ENCODE data around the gene MAP3K5.

The MAP3K5 gene

GRCh38 chr6:136656121-136656520, 136.2 kb downstream of the MAP3K5 start:
- Histone ChIP-seq H3K9me2 (replicated peaks; ENCODE audit: insufficient read depth, low read length) (no peaks in the 10 kb centered on the region), H3K4me2 (ENCODE audit: low read depth, low read length, poor library complexity, severe bottlenecking) (no peak overlapping the region), H2AFZ (ENCODE audit: low read depth, low read length, severe bottlenecking) (no peak overlapping the region), H3K79me2 (ENCODE audit: insufficient read depth, low read length) (no peaks in the 10 kb centered on the region), H3F3A (ENCODE audit: insufficient read depth) (no peaks in the 10 kb centered on the region), H3K9ac (ENCODE audit: low read length) (no peak overlapping the region), H3K4me3 (ENCODE audit: insufficient read depth, low read length, poor library complexity, severe bottlenecking) (no peak overlapping the region), H3K27me3 (ENCODE audit: low read length) (no peaks in the 10 kb centered on the region), H4K20me1 (ENCODE audit: low read depth, low read length) (no peaks in the 10 kb centered on the region), H3K9me3 (ENCODE audit: insufficient read depth, low read length) (no peaks in the 10 kb centered on the region), H3K27ac (ENCODE audit: low read depth, low read length) (no peak overlapping the region), H3K36me3 (ENCODE audit: low read length) (no peaks in the 10 kb centered on the region)
- TF ChIP-seq CTCF (IDR thresholded peaks at IDR 0.05; ENCODE audit: insufficient read depth, low read length, poor library complexity, severe bottlenecking) (no peak), EZH2phosphoT487 (conservative IDR thresholded peaks at IDR 0.05; ENCODE audit: low read length) (no peak)

GRCh38 chr6:136655239-136656014, 136.8 kb downstream of the MAP3K5 start:
- no peaks in the 10 kb centered on the region for H3K27me3 ChIP-seq (ENCODE audit: low read length)
- no peaks in the 10 kb centered on the region for H3K79me2 ChIP-seq (ENCODE audit: insufficient read depth, low read length)
- H2AFZ ChIP-seq (ENCODE audit: low read depth, low read length, severe bottlenecking) = no peak overlapping the region
- TF ChIP-seq EZH2phosphoT487 (conservative IDR thresholded peaks at IDR 0.05; ENCODE audit: low read length) (no peak), CTCF (IDR thresholded peaks at IDR 0.05; ENCODE audit: insufficient read depth, low read length, poor library complexity, severe bottlenecking) (no peak)
- no peaks in the 10 kb centered on the region for H3K9me3 ChIP-seq (ENCODE audit: insufficient read depth, low read length)
- H3K9me2 ChIP-seq (replicated peaks; ENCODE audit: insufficient read depth, low read length) = no peaks in the 10 kb centered on the region
- no peaks in the 10 kb centered on the region for H3F3A ChIP-seq (ENCODE audit: insufficient read depth)
- no peaks in the 10 kb centered on the region for H3K36me3 ChIP-seq (ENCODE audit: low read length)
- H4K20me1 ChIP-seq (ENCODE audit: low read depth, low read length) = no peaks in the 10 kb centered on the region
- H3K4me2 ChIP-seq (ENCODE audit: low read depth, low read length, poor library complexity, severe bottlenecking) = no peak overlapping the region
- H3K4me3 ChIP-seq (ENCODE audit: insufficient read depth, low read length, poor library complexity, severe bottlenecking) = no peak overlapping the region
- H3K27ac ChIP-seq (ENCODE audit: low read depth, low read length) = no peak overlapping the region
- H3K9ac ChIP-seq (ENCODE audit: low read length) = no peak overlapping the region

- Histone ChIP-seq H3K36me3 (ENCODE audit: low read length) (no peaks in the 10 kb centered on the region), H3K27me3 (ENCODE audit: low read length) (no peaks in the 10 kb centered on the region), H2AFZ (ENCODE audit: low read depth, low read length, severe bottlenecking) (no peak overlapping the region), H3K9me2 (replicated peaks; ENCODE audit: insufficient read depth, low read length) (no peaks in the 10 kb centered on the region), H3F3A (ENCODE audit: insufficient read depth) (no peaks in the 10 kb centered on the region), H3K4me2 (ENCODE audit: low read depth, low read length, poor library complexity, severe bottlenecking) (no peak overlapping the region), H3K9me3 (ENCODE audit: insufficient read depth, low read length) (no peaks in the 10 kb centered on the region), H4K20me1 (ENCODE audit: low read depth, low read length) (no peaks in the 10 kb centered on the region), H3K27ac (ENCODE audit: low read depth, low read length) (no peak overlapping the region), H3K79me2 (ENCODE audit: insufficient read depth, low read length) (no peaks in the 10 kb centered on the region), H3K4me3 (ENCODE audit: insufficient read depth, low read length, poor library complexity, severe bottlenecking) (no peak overlapping the region), H3K9ac (ENCODE audit: low read length) (no peak overlapping the region)
- TF ChIP-seq EZH2phosphoT487 (conservative IDR thresholded peaks at IDR 0.05; ENCODE audit: low read length) (no peak), CTCF (IDR thresholded peaks at IDR 0.05; ENCODE audit: insufficient read depth, low read length, poor library complexity, severe bottlenecking) (no peak)
These were observed 138.2 kb downstream of the MAP3K5 start for GRCh38 chr6:136654086-136654485.
